CD4-positive, CD25-positive, alpha-beta regulatory T cell (primary cell): ENCODE data around the gene ALKBH8. TPM values are rescaled to one million over a fixed set of nuclear protein-coding genes. Genes with fewer than 3 reads are reported as not detected.
"Not testable (repeated sequence)": the region's sequence is repeated elsewhere in the genome, so short reads cannot be mapped to it uniquely, and the experiment has no call there.

ENCODE experiments used
- ATAC-seq, 2 donors: fragments of 150-1000 bp; cut with Tn5 transposase; one replicate each; pipeline ENCODE4 v1.10.0; 2021; ENCODE audit warnings: low read depth in 2 of 2, moderate number of reproducible peaks in 2 of 2, moderate library complexity in 1 of 2
- DNase-seq, 3 donors: peaks; one replicate each; pipeline versions ENCODE4 v3.0.0 to v3.0.0-alpha.2; 2012 to 2022; ENCODE audit warnings: mixed read lengths in 1 of 3
- H3K27ac ChIP-seq: one replicate; pipeline ENCODE4 v1.7.0; 2013; ENCODE audit warnings: mild to moderate bottlenecking, low read length; ENCODE audit not compliant: insufficient read depth, poor library complexity, severe bottlenecking
- H3K27me3 ChIP-seq: one replicate; pipeline ENCODE4 v1.7.0; 2013; ENCODE audit warnings: low read length; ENCODE audit not compliant: control insufficient read depth, insufficient read depth
- H3K36me3 ChIP-seq: one replicate; pipeline ENCODE4 v1.7.0; 2013; ENCODE audit warnings: mild to moderate bottlenecking, low read length, moderate library complexity; ENCODE audit not compliant: control insufficient read depth, insufficient read depth
- H3K4me1 ChIP-seq: 2 replicates; pipeline ENCODE4 v1.7.0; 2013; ENCODE audit warnings: mild to moderate bottlenecking, low read length; ENCODE audit not compliant: insufficient read depth, control insufficient read depth, poor library complexity, severe bottlenecking
- H3K4me3 ChIP-seq: one replicate; pipeline ENCODE4 v1.7.0; 2013; ENCODE audit warnings: low read depth, mild to moderate bottlenecking, low read length, moderate library complexity
- H3K9me3 ChIP-seq, 2 experiments: 1 replicate in 1 of 2; 2 replicates in 1 of 2; pipeline ENCODE4 v1.7.0; 2013; ENCODE audit warnings: low read length in 2 of 2, mild to moderate bottlenecking in 1 of 2, moderate library complexity in 1 of 2; ENCODE audit not compliant: control insufficient read depth in 2 of 2
- H3K27ac Mint-ChIP-seq, 3 donors: one replicate each; pipeline ENCODE4 v1.8.0; 2020 to 2022; ENCODE audit warnings: mild to moderate bottlenecking in 3 of 3, mixed read lengths in 3 of 3, moderate library complexity in 2 of 3
- H3K27me3 Mint-ChIP-seq: one replicate; pipeline ENCODE4 v1.8.0; 2022; ENCODE audit warnings: mild to moderate bottlenecking, mixed read lengths
- H3K36me3 Mint-ChIP-seq: one replicate; pipeline ENCODE4 v1.8.0; 2020; ENCODE audit warnings: mixed read lengths
- H3K4me1 Mint-ChIP-seq, 4 donors: one replicate each; pipeline ENCODE4 v1.8.0; 2020 to 2022; ENCODE audit warnings: mixed read lengths in 4 of 4, mild to moderate bottlenecking in 1 of 4
- H3K4me3 Mint-ChIP-seq, 4 donors: one replicate each; pipeline ENCODE4 v1.8.0; 2020 to 2022; ENCODE audit warnings: mild to moderate bottlenecking in 4 of 4, mixed read lengths in 4 of 4, moderate library complexity in 3 of 4
- H3K9me3 Mint-ChIP-seq, 7 donors: one replicate each; pipeline ENCODE4 v1.8.0; 2020 to 2022; ENCODE audit warnings: mixed read lengths in 7 of 7, mild to moderate bottlenecking in 3 of 7, moderate library complexity in 2 of 7
- polyA plus RNA-seq, 4 donors: library from polyadenylated mRNA; unstranded; fragments of 300-500 nt; fragmentation: Illumina TruSeq; gene quantifications; one replicate each; pipeline ENCODE4 v1.2.3, GENCODE V29; 2021
- total RNA-seq: library from RNA; stranded (reverse); gene quantifications from one replicate; pipeline ENCODE4 v1.2.3, GENCODE V29; 2022

ALKBH8 gene
- total and polyA plus RNA-seq, 5 donors from 2014 or later: 5.8 to 11.8 (median 10.4) TPM

- no peaks in the 10 kb centered on the region for H3K4me1 Mint-ChIP-seq
- peaks cover 47% of the 10 kb centered on the region for H3K27me3 Mint-ChIP-seq
- no peak for ATAC-seq
Observed at GRCh38 chr11:107477820-107478219, 87.7 kb downstream of the ALKBH8 start.

DNA sequence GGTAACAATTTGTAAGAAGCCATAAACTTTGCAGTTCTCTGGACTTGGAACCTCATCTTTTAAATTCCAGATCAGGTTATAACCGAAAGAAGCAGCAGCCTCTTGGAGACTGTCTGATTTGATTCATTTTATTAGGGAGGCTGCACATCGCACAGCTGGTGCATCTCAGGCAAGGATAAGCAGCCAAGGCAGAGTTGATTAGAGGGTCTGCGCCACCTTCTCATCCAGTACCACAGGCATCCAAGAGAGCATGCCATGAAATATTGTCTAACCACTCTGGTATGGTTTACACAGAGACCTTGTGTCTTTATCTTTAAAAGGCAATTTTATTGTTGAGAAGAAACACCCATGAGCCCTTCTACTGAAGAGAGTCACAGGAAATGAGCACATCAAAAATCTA is 91.7 kb downstream of the ALKBH8 start:
- H3K27me3 Mint-ChIP-seq: peaks cover 51% of the 10 kb centered on the region

More at GRCh38 chr11:107477820-107478219, 87.7 kb downstream of the ALKBH8 start:
- peaks cover 11% of the 10 kb centered on the region for H3K27me3 ChIP-seq
- no peaks in the 10 kb centered on the region for H3K9me3 ChIP-seq
- Mint-ChIP-seq H3K4me3 (no peak overlapping the region), H3K9me3 (no peaks in the 10 kb centered on the region), H3K27ac (no peak overlapping the region), H3K36me3 (no peaks in the 10 kb centered on the region)
- H3K4me1 ChIP-seq: no peaks in the 10 kb centered on the region
- no peak for DNase-seq
- no peak overlapping the region for H3K27ac ChIP-seq
- H3K4me3 ChIP-seq: no peak overlapping the region
- no peaks in the 10 kb centered on the region for H3K36me3 ChIP-seq

DNA sequence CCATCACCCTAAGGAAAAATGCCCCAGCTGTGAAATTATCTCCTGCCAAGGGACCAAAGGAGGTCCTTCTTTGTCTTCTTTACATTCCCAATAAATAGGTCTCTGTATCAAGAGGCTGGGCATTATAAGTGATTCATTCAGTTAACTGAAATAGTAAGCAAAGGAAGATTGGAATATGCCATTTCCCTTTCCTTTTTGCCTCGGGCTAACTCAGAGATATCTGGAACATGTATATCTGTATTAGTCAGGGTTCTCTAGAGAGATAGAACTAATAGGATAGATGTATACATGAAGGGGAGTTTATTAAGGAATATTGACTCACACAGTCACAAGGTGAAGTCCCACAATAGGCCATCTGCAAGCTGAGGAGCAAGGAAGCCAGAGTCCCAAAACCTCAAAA is 92.6 kb downstream of the ALKBH8 start:
- H3K36me3 Mint-ChIP-seq: no peaks in the 10 kb centered on the region
- Histone ChIP-seq H3K4me1 (no peaks in the 10 kb centered on the region), H3K4me3 (no peak overlapping the region), H3K27ac (no peak overlapping the region), H3K27me3 (peaks cover 19% of the 10 kb centered on the region), H3K9me3 (no peaks in the 10 kb centered on the region), H3K36me3 (no peaks in the 10 kb centered on the region)
- H3K27ac Mint-ChIP-seq: no peak overlapping the region
- H3K4me3 Mint-ChIP-seq: no peak overlapping the region
- peaks cover 55% of the 10 kb centered on the region for H3K27me3 Mint-ChIP-seq
- ATAC-seq (no peak), DNase-seq (no peak)
- H3K4me1 Mint-ChIP-seq: no peaks in the 10 kb centered on the region
- H3K9me3 Mint-ChIP-seq: no peaks in the 10 kb centered on the region

More for the DNA sequence above, 91.7 kb downstream of the ALKBH8 start:
- no peaks in the 10 kb centered on the region for H3K9me3 ChIP-seq
- H3K36me3 Mint-ChIP-seq: no peaks in the 10 kb centered on the region
- ATAC-seq (no peak), DNase-seq (no peak)
- no peak overlapping the region for H3K4me3 Mint-ChIP-seq
- H3K27me3 ChIP-seq: peaks cover 18% of the 10 kb centered on the region
- no peak overlapping the region for H3K27ac Mint-ChIP-seq
- H3K4me1 Mint-ChIP-seq: no peaks in the 10 kb centered on the region
- no peak overlapping the region for H3K4me3 ChIP-seq
- no peak overlapping the region for H3K27ac ChIP-seq
- no peaks in the 10 kb centered on the region for H3K4me1 ChIP-seq
- H3K9me3 Mint-ChIP-seq: no peaks in the 10 kb centered on the region
- H3K36me3 ChIP-seq: no peaks in the 10 kb centered on the region

DNA sequence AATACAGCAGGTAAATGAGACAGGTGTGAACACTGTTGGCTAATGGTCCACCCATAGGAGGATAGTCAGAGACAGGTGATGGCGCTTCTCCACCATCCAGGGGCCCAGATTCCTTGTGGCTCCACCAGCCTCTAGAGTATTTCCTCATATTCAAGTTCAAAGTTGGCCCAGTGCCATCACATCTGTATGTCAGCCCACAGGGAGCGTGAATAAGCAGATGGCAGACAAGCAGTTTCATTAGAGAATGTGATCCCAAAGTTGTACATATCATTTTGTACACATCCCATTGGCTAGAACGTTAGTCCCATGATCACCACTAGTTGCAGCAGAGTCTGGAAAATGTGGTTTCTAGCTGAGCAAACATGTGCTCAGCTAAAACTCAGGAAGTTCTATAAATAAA is 96.9 kb downstream of the ALKBH8 start:
- H3K9me3 Mint-ChIP-seq: peaks cover 0 to 8% (median 3%) of the 10 kb centered on the region in 7 donors
- H3K4me1 ChIP-seq: no peaks in the 10 kb centered on the region
- peaks cover 3% of the 10 kb centered on the region for H3K36me3 Mint-ChIP-seq
- H3K9me3 ChIP-seq: no peaks in the 10 kb centered on the region
- no peaks in the 10 kb centered on the region for H3K36me3 ChIP-seq
- H3K27ac ChIP-seq: no peak overlapping the region
- H3K4me1 Mint-ChIP-seq: no peaks in the 10 kb centered on the region
- DNase-seq: no peak
- H3K27ac Mint-ChIP-seq: no peak overlapping the region
- H3K4me3 ChIP-seq: no peak overlapping the region
- no peak overlapping the region for H3K4me3 Mint-ChIP-seq
- no peak for ATAC-seq
- H3K27me3 ChIP-seq: peaks cover 17% of the 10 kb centered on the region
- peaks cover 58% of the 10 kb centered on the region for H3K27me3 Mint-ChIP-seq

- H3K36me3 ChIP-seq: no peaks in the 10 kb centered on the region
- ATAC-seq: no peak
- H3K27ac Mint-ChIP-seq: no peak overlapping the region
Observed at GRCh38 chr11:107467696-107468095, 97.8 kb downstream of the ALKBH8 start.

DNA sequence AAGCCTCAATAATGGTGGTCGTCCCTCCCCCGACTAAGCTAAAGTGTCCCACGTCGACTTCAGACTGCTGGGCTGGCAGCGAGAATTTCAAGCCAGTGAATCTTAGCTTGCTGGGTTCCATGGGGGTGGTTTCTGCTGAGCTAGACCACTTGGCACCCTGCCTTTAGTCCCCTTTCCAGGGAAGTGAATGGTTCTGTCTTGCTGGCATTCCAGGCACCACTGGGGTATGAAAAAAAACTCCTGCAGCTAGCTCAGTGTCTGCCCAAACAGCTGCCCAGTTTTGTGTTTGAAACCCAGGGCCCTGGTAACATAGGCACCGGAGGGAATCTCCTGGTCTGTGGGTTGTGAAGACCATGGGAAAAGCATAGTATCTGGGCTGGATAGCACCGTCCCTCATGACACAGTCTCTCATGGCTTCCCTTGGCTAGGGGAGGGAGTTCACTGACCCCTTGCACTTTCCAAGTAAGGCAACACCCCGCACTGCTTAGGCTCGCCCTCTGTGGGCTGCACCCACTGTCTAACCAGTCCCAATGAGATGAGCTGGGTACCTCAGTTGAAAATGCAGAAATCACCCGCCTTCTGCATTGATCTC is 99.2 kb downstream of the ALKBH8 start:
- DNase-seq, H3K4me3 Mint-ChIP-seq, H3K4me1 ChIP-seq, H3K4me1 Mint-ChIP-seq, H3K27ac ChIP-seq, H3K27ac Mint-ChIP-seq, ATAC-seq, H3K36me3 ChIP-seq, H3K4me3 ChIP-seq, H3K9me3 ChIP-seq, H3K36me3 Mint-ChIP-seq: not testable (repeated sequence)
- H3K27me3 ChIP-seq: peaks cover 15% of the 10 kb centered on the region
- Mint-ChIP-seq H3K9me3 (peaks cover 0 to 14% (median 9%) of the 10 kb centered on the region in 7 donors), H3K27me3 (peaks cover 63% of the 10 kb centered on the region)

More at GRCh38 chr11:107467696-107468095, 97.8 kb downstream of the ALKBH8 start:
- DNase-seq: no peak
- peaks cover 63% of the 10 kb centered on the region for H3K27me3 Mint-ChIP-seq
- H3K9me3 ChIP-seq: no peaks in the 10 kb centered on the region
- no peak overlapping the region for H3K27ac ChIP-seq
- H3K4me3 ChIP-seq: no peak overlapping the region
- no peaks in the 10 kb centered on the region for H3K4me1 ChIP-seq
- no peaks in the 10 kb centered on the region for H3K4me1 Mint-ChIP-seq
- peaks cover 7% of the 10 kb centered on the region for H3K36me3 Mint-ChIP-seq
- no peak overlapping the region for H3K4me3 Mint-ChIP-seq
- H3K27me3 ChIP-seq: peaks cover 17% of the 10 kb centered on the region
- H3K9me3 Mint-ChIP-seq: peaks cover 0 to 14% (median 9%) of the 10 kb centered on the region in 7 donors

- peaks cover 18% of the 10 kb centered on the region for H3K36me3 ChIP-seq
- Mint-ChIP-seq H3K9me3 (peaks cover 0 to 3% (median 1%) of the 10 kb centered on the region in 7 donors), H3K36me3 (peaks cover 7% of the 10 kb centered on the region), H3K4me3 (peak within 1 kb of the TSS; percentile 92 to 97 (median 92)), H3K4me1 (peaks cover 11 to 37% (median 29%) of the 10 kb centered on the region in 4 donors), H3K27ac (peak within 1 kb of the TSS; percentile 96 to 98 (median 97)), H3K27me3 (peaks cover 28% of the 10 kb centered on the region)
- H3K27me3 ChIP-seq: no peaks in the 10 kb centered on the region
- DNase-seq (peak; percentile 85 to 97 (median 93)), ATAC-seq (peak; percentile 93 to 94)
- H3K4me3 ChIP-seq: peak within 1 kb of the TSS; percentile 100
- H3K27ac ChIP-seq: peak within 1 kb of the TSS; percentile 84
- no peaks in the 10 kb centered on the region for H3K9me3 ChIP-seq
- peaks cover 16% of the 10 kb centered on the region for H3K4me1 ChIP-seq
Observed at GRCh38 chr11:107457558-107458271, 107.8 kb downstream of the ALKBH8 start, which contains the start of gene CWF19L2. Gene CWF19L2 (minus strand): TSS chr11:107457825. CDS start chr11:107457816, 9 bp downstream.
